Thoracic aorta (tissue), 2 donors: ENCODE data around the gene DIS3L2. TPM values are rescaled to one million over a fixed set of nuclear protein-coding genes. Genes with fewer than 3 reads are reported as not detected.

ENCODE experiments used
- ATAC-seq: fragments of 150-250 bp; one replicate; pipeline ENCODE4 v1.8.0; 2017; ENCODE audit warnings: low read depth; ENCODE audit not compliant: insufficient number of reproducible peaks, low FRiP score
- DNase-seq: peaks from one replicate; pipeline ENCODE4 v3.0.0-alpha.2; 2020; ENCODE audit warnings: low spot score
- H3K27ac ChIP-seq, 2 donors: fragments of 200-600 bp; sonication (generic); 1 replicate in 1 of 2; 2 replicates in 1 of 2; pipeline ENCODE4 v1.5.1; 2016; ENCODE audit warnings: mild to moderate bottlenecking in 2 of 2, moderate library complexity in 2 of 2
- H3K27me3 ChIP-seq: fragments of 200-600 bp; sonication (generic); replicated peaks from 2 replicates; pipeline ENCODE4 v1.6.0; 2016; ENCODE audit warnings: mild to moderate bottlenecking; ENCODE audit not compliant: insufficient read depth
- H3K36me3 ChIP-seq: fragments of 200-600 bp; sonication (generic); one replicate; pipeline ENCODE4 v1.5.1; 2016
- H3K4me1 ChIP-seq, 2 donors: fragments of 200-600 bp; sonication (generic); 1 replicate in 1 of 2; 2 replicates in 1 of 2; pipeline versions ENCODE4 v1.5.1 to v1.6.0; 2016; ENCODE audit warnings: low read depth in 2 of 2, mild to moderate bottlenecking in 1 of 2; ENCODE audit not compliant: control insufficient read depth in 1 of 2
- H3K4me3 ChIP-seq: fragments of 200-600 bp; sonication (generic); 2 replicates; pipeline ENCODE4 v1.5.1; 2016; ENCODE audit warnings: mild to moderate bottlenecking
- H3K9me3 ChIP-seq: fragments of 200-600 bp; sonication (generic); 2 replicates; pipeline ENCODE4 v1.5.1; 2016
- CTCF ChIP-seq: fragments of 200-600 bp; sonication (generic); IDR thresholded peaks from one replicate; pipeline ENCODE4 v1.5.1; 2019; ENCODE audit warnings: antibody characterized with exemption
- total RNA-seq, 2 donors: library from RNA; depleted of rRNA; stranded (reverse); fragments of >200 nt; gene quantifications; one replicate each; pipeline versions ENCODE4 v1.1.0 to v1.2.3, GENCODE V29; 2016

DIS3L2 gene
- total RNA-seq, 2 donors from 2014 or later = 26.4 to 32.5 TPM

DNA sequence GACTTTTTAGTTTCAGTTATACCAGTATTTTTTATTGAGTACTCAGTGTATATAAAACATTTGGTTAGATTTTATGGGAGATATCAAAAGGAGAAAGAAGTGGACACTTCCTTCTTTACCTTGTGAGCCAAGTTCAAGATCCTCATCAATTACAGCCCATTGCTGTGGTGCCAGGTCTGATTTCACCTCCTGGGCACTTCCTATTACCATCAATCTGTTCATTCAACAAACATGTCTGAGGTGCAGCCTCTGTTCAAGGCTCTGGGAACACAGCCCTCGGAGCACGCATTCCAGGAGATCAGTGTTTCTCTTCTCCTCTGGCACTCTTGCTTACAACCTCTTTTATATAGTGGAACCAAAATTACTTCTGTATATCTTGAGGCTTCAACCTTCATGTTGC, 245.7 kb downstream of the DIS3L2 start:
- peaks cover 5% of the 10 kb centered on the region for H3K36me3 ChIP-seq
- H3K27ac ChIP-seq = no peak overlapping the region
- H3K4me3 ChIP-seq = no peak overlapping the region
- TF ChIP-seq CTCF = no peak
- H3K9me3 ChIP-seq = no peaks in the 10 kb centered on the region
- H3K4me1 ChIP-seq = peaks cover 0 to 4% of the 10 kb centered on the region in 2 donors
- ATAC-seq (no peak), DNase-seq (no peak)
- no peaks in the 10 kb centered on the region for H3K27me3 ChIP-seq

DNA sequence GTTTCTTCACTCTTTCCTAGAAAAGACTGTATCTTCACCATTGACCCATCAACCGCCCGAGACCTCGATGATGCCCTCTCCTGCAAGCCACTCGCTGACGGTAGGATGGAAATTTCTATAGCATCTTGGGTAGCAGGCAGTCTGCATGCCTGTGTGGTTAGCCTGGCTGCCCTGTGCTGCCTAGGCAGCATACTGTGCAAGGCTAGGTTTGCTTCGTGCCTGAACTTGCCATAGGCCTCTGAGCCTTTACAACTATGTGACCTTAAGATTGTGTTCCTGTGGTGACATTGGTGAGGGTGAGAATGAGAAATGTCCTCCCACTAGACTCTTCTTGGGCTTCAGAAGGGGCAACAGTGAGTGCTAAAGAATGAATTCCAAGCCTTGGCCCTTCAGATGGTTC, 248.8 kb downstream of the DIS3L2 start:
- no peak for TF ChIP-seq CTCF
- H3K36me3 ChIP-seq = peaks cover 5% of the 10 kb centered on the region
- ATAC-seq (no peak), DNase-seq (no peak)
- no peaks in the 10 kb centered on the region for H3K4me1 ChIP-seq
- H3K27me3 ChIP-seq = no peaks in the 10 kb centered on the region
- no peak overlapping the region for H3K27ac ChIP-seq
- H3K4me3 ChIP-seq = no peak overlapping the region
- no peaks in the 10 kb centered on the region for H3K9me3 ChIP-seq

GRCh38 chr2:232211743-232212686, 250.5 kb downstream of the DIS3L2 start:
- H3K27me3 ChIP-seq = no peaks in the 10 kb centered on the region
- no peak overlapping the region for H3K27ac ChIP-seq
- no peak for DNase-seq
- H3K9me3 ChIP-seq = no peaks in the 10 kb centered on the region
- no peak for TF ChIP-seq CTCF
- no peaks in the 10 kb centered on the region for H3K4me1 ChIP-seq
- H3K4me3 ChIP-seq = no peak overlapping the region
- ATAC-seq = no peak
- H3K36me3 ChIP-seq = peaks cover 5% of the 10 kb centered on the region

GRCh38 chr2:232213176-232213575, 251.7 kb downstream of the DIS3L2 start:
- peaks cover 5% of the 10 kb centered on the region for H3K36me3 ChIP-seq
- ATAC-seq (no peak), DNase-seq (no peak)
- no peak overlapping the region for H3K27ac ChIP-seq
- no peaks in the 10 kb centered on the region for H3K27me3 ChIP-seq
- H3K9me3 ChIP-seq = no peaks in the 10 kb centered on the region
- no peak for TF ChIP-seq CTCF
- no peaks in the 10 kb centered on the region for H3K4me1 ChIP-seq
- H3K4me3 ChIP-seq = no peak overlapping the region

DNA sequence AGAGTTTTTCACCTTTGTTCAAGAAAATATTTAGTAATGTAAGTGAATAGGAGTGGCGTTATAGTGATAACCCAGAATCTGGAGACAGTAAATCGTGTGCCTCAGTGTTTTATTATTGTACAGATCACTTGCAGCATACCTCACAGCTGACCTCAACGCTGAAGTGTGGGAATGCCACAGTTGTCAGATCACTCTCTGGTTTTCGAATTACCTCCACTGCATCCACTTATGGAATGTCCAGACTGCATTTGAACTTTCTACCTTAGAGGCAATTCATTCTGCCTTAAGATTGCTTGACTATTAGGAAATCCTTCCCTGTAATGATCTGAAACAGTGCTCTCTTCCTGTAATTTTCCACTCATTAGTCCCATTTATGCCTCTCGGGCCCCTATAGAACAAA, 252.5 kb downstream of the DIS3L2 start:
- TF ChIP-seq CTCF = no peak
- Histone ChIP-seq H3K36me3 (peaks cover 5% of the 10 kb centered on the region), H3K4me1 (no peaks in the 10 kb centered on the region), H3K4me3 (no peak overlapping the region), H3K9me3 (no peaks in the 10 kb centered on the region), H3K27me3 (no peaks in the 10 kb centered on the region), H3K27ac (no peak overlapping the region)
- no peak for ATAC-seq
- DNase-seq = no peak
